K562 (cell line): ENCODE measurements around the gene ATP8A1. TPM values are rescaled to one million over a fixed set of nuclear protein-coding genes. Genes with fewer than 3 reads are reported as not detected.
A peak's percentile ranks its signal among the peaks of the same experiment; 100 is the strongest.

Source experiments
- ATAC-seq: fragments of 200-7000 bp; cut with Tn5 transposase; 3 replicates; pipeline ENCODE4 v1.9.1; 2020; ENCODE audit warnings: moderate library complexity
- Bru-seq: library from RNA; stranded (reverse); fragments of 400-500 nt; gene quantifications from one replicate; lab custom pipeline; 2021; lab: Mats Ljungman, UMichigan
- BruChase-seq, 2 experiments: library from RNA; stranded (reverse); fragments of 400-500 nt; gene quantifications; one replicate each; lab custom pipeline; 2021; lab: Mats Ljungman, UMichigan
- BruUV-seq: library from RNA; stranded (reverse); fragments of 400-500 nt; replicated peaks from 2 replicates; lab custom pipeline; 2021; lab: Mats Ljungman, UMichigan
- CTCF ChIA-PET: fragments of 300-600 bp; formaldehyde crosslinking; extraction: SDS; loops from one replicate; lab custom pipeline; 2021; ENCODE audit warnings: low intra/inter-chr PET ratio; lab: Yijun Ruan, JAX
- POLR2A ChIA-PET: fragments of 300-600, 350-650 bp; sonication (Branson Sonifier 250); formaldehyde crosslinking; extraction: SDS; loops from one replicate; lab custom pipeline; 2021; ENCODE audit warnings: antibody characterized with exemption, inconsistent platforms; lab: Yijun Ruan, JAX
- DNase-seq, 4 experiments: peaks; one replicate each; pipeline versions ENCODE4 v3.0.0 to v3.0.0-alpha.2; 2011 to 2018; ENCODE audit warnings: low spot score in 3 of 4, mixed read lengths in 3 of 4; ENCODE audit errors: extremely low read depth in 1 of 4
- FAIRE-seq: peaks from 2 replicates; lab custom pipeline; 2011; peaks lifted over from hg19 to GRCh38; lab: Jason Lieb, UNC
- H2AFZ ChIP-seq: 2 replicates; pipeline ENCODE4 v1.6.0; 2011; ENCODE audit warnings: low read depth, low read length, control low read depth, inconsistent platforms
- H3K27ac ChIP-seq: fragments of 200-600 bp; 3 replicates; pipeline ENCODE4 v1.8.0; 2011; ENCODE audit warnings: low read depth, mild to moderate bottlenecking, control low read depth, inconsistent platforms, low read length, moderate library complexity, mixed read lengths; ENCODE audit errors: extremely low read depth
- H3K27me3 ChIP-seq, 2 experiments: fragments of 300-600 bp in 1 of 2; 2 replicates in 1 of 2; 3 replicates in 1 of 2; pipeline versions ENCODE4 v1.6.0 to v1.8.0; 2011; ENCODE audit warnings: inconsistent platforms in 2 of 2, low read length in 2 of 2, mild to moderate bottlenecking in 1 of 2, mixed read lengths in 1 of 2, moderate library complexity in 1 of 2; ENCODE audit not compliant: control insufficient read depth in 2 of 2, insufficient read depth in 2 of 2
- H3K36me3 ChIP-seq: fragments of 300-600 bp; 3 replicates; pipeline ENCODE4 v1.8.0; 2011; ENCODE audit warnings: mild to moderate bottlenecking, low read length, inconsistent platforms; ENCODE audit not compliant: control insufficient read depth, insufficient read depth
- H3K4me1 ChIP-seq, 2 experiments: fragments of 200-600 bp in 1 of 2; replicated peaks in 1 of 2; 2 replicates in 1 of 2; 3 replicates in 1 of 2; pipeline versions ENCODE4 v1.5.1 to v1.8.0; 2011; ENCODE audit warnings: inconsistent platforms in 2 of 2, low read length in 2 of 2, mild to moderate bottlenecking in 1 of 2, mixed read lengths in 1 of 2, moderate library complexity in 1 of 2; ENCODE audit not compliant: control insufficient read depth in 2 of 2, insufficient read depth in 2 of 2
- H3K4me2 ChIP-seq: 2 replicates; pipeline ENCODE4 v1.6.1; 2011; ENCODE audit warnings: low read length, control low read depth, inconsistent platforms, mixed read lengths; ENCODE audit not compliant: insufficient read depth
- H3K4me3 ChIP-seq: fragments of 200-600 bp; sonication (generic), shearing (Covaris generic); 2 replicates; pipeline ENCODE4 v1.5.1; 2016; ENCODE audit warnings: control low read depth, inconsistent platforms
- H3K79me2 ChIP-seq: fragments of 200-600 bp; 3 replicates; pipeline ENCODE4 v1.8.0; 2011; ENCODE audit warnings: low read length, inconsistent platforms; ENCODE audit not compliant: control insufficient read depth, insufficient read depth
- H3K9ac ChIP-seq, 2 experiments: 2 replicates each; pipeline versions ENCODE4 v1.6.0 to v1.6.1; 2011; ENCODE audit warnings: low read depth in 2 of 2, low read length in 2 of 2, control low read depth in 1 of 2, inconsistent platforms in 1 of 2, mild to moderate bottlenecking in 1 of 2, mixed read lengths in 1 of 2; ENCODE audit not compliant: insufficient read depth in 1 of 2
- H3K9me1 ChIP-seq: one replicate; pipeline ENCODE4 v1.6.0; 2011; ENCODE audit warnings: inconsistent platforms, mild to moderate bottlenecking, low read length, moderate library complexity; ENCODE audit not compliant: control insufficient read depth, insufficient read depth
- H3K9me3 ChIP-seq: replicated peaks from 2 replicates; pipeline ENCODE4 v1.5.1; 2011; ENCODE audit warnings: low read depth, low read length, inconsistent platforms; ENCODE audit not compliant: control insufficient read depth, insufficient read depth
- H4K20me1 ChIP-seq: replicated peaks from 2 replicates; pipeline ENCODE4 v1.6.1; 2011; ENCODE audit warnings: low read length, inconsistent platforms, mixed read lengths; ENCODE audit not compliant: control insufficient read depth, insufficient read depth
- CCAR2 ChIP-seq: fragments of 200-400 bp; formaldehyde crosslinking; IDR thresholded peaks from 2 replicates; pipeline ENCODE4 v1.6.1; 2017; ENCODE audit warnings: mild to moderate bottlenecking, low read depth, low read length
- GTF2A2 ChIP-seq: IDR thresholded peaks from 2 replicates; pipeline ENCODE4 v1.6.1; 2016; ENCODE audit warnings: mild to moderate bottlenecking, missing genetic modification characterization, missing compliant biosample characterization
- HBP1 ChIP-seq: fragments of 450-650 bp; formaldehyde crosslinking; IDR thresholded peaks from 2 replicates; pipeline ENCODE4 v1.4.0; 2022; ENCODE audit warnings: missing genetic modification characterization
- HMGXB4 ChIP-seq: sonication (generic); formaldehyde crosslinking; IDR thresholded peaks from 2 replicates; pipeline ENCODE4 v1.8.1; 2023; ENCODE audit warnings: mild to moderate bottlenecking, missing genetic modification reagents
- HNRNPH1 ChIP-seq: fragments of 200-400 bp; formaldehyde crosslinking; optimal IDR thresholded peaks from 2 replicates; pipeline ENCODE3; 2017; ENCODE audit warnings: low read depth, mild to moderate bottlenecking, low read length, moderate library complexity
- HNRNPK ChIP-seq: fragments of 200-400 bp; formaldehyde crosslinking; IDR thresholded peaks from one replicate; pipeline ENCODE4 v1.6.1; 2018; ENCODE audit warnings: mild to moderate bottlenecking, low read depth, low read length; ENCODE audit not compliant: poor library complexity, severe bottlenecking
- NR0B1 ChIP-seq: fragments of 450-650 bp; IDR thresholded peaks from one replicate; pipeline ENCODE4 v1.6.1; 2018; ENCODE audit warnings: mild to moderate bottlenecking, moderate library complexity; ENCODE audit not compliant: partially characterized antibody
- PHF20 ChIP-seq: fragments of 450-650 bp; IDR thresholded peaks from 2 replicates; pipeline ENCODE4 v1.6.1; 2018; ENCODE audit not compliant: partially characterized antibody
- SNAPC5 ChIP-seq: fragments of 250-450 bp; sonication (Bioruptor Pico); IDR thresholded peaks from 2 replicates; pipeline ENCODE4 v1.8.0; 2021; ENCODE audit warnings: moderate library complexity, mild to moderate bottlenecking, inconsistent platforms
- ZC3H11A ChIP-seq: IDR thresholded peaks from 2 replicates; pipeline ENCODE4 v1.6.1; 2012; ENCODE audit warnings: low read depth, low read length, improper control_type of control experiment
- ZNF121 ChIP-seq: sonication (generic); formaldehyde crosslinking; conservative IDR thresholded peaks from 2 replicates; pipeline ENCODE4 v1.8.0; 2022; ENCODE audit warnings: missing genetic modification reagents
- ZNF224 ChIP-seq: sonication (generic); formaldehyde crosslinking; IDR thresholded peaks from 2 replicates; pipeline ENCODE4 v1.8.0; 2022; ENCODE audit warnings: mild to moderate bottlenecking, missing genetic modification reagents
- WGBS: fragments of 100-300 bp; shearing (Covaris generic); methylation state at CpG from one replicate; pipeline ENCODE4 v1.1.6; 2016; ENCODE audit warnings: low coverage, mixed read lengths; ENCODE audit not compliant: insufficient coverage; ENCODE audit errors: missing lambda C conversion rate; 5-methylcytosine and 5-hydroxymethylcytosine counted together
- in situ Hi-C: fragments of 300-500 bp; cut with MboI; formaldehyde crosslinking; loops from 4 replicates; pipeline ENCODE4 v1.15.0; 2018; ENCODE audit warnings: inconsistent platforms, mixed read lengths
- intact Hi-C: fragments of 100-400 bp; cut with micrococcal nuclease; formaldehyde crosslinking; loops from 2 replicates; pipeline ENCODE4 v1.14.2; 2022
- long read RNA-seq, 3 experiments: library from polyadenylated mRNA in 2 of 3; library from RNA in 1 of 3; unstranded in 2 of 3; stranded (forward) in 1 of 3; transcript quantifications; one replicate each; pipeline ENCODE4 v2.0.0, GENCODE V29; 2019 to 2022
- polyA minus RNA-seq, 3 experiments: library from RNA; depleted of rRNA, polyadenylated mRNA; stranded (reverse); fragments of >200 nt; gene quantifications; 2 replicates each; pipeline ENCODE4 v1.2.3, GENCODE V29; 2011
- polyA plus RNA-seq, 8 experiments: library from polyadenylated mRNA; depleted of rRNA in 4 of 8; stranded (reverse) in 5 of 8; unstranded in 3 of 8; fragments of >200 nt; fragmentation: Nextera tagmentation in 2 of 8; fragmentation: Illumina TruSeq in 1 of 8; extraction: Ambion mirVana in 2 of 8; extraction: Trizol in 1 of 8; gene quantifications; 2 replicates each; pipeline versions ENCODE4 v1.2.1 to v1.2.3, GENCODE V29; 2011 to 2014; ENCODE audit warnings: inconsistent platforms in 1 of 8, missing spikeins in 1 of 8
- total RNA-seq, 7 experiments: library from RNA; depleted of rRNA in 6 of 7; stranded (reverse); fragments of >200 nt in 6 of 7; fragmentation: Illumina TruSeq in 2 of 7; extraction: Trizol in 2 of 7; gene quantifications; 2 replicates each; pipeline versions ENCODE4 v1.2.1 to v1.2.3, GENCODE V29; 2011 to 2021; ENCODE audit warnings: low replicate concordance in 1 of 7

ATP8A1 gene
- 0.05 and 1.1 TPM in 2 replicates for total RNA-seq (2011; cell fraction: chromatin; rRNA removed; ENCODE audit: low replicate concordance)
- total RNA-seq (2011; cell fraction: nucleolus; rRNA removed): 0.33 and 0.53 TPM in 2 replicates
- 0.07 and 0.69 TPM in 2 replicates for total RNA-seq (2011; cell fraction: nucleoplasm; rRNA removed)
- total RNA-seq (2014; rRNA removed) (under 0.01 and 0.05 TPM in 2 replicates), total RNA-seq (2014; rRNA removed; fragmentation: Illumina TruSeq; extraction: Trizol) (0.03 and 0.07 TPM in 2 replicates), total RNA-seq (2015; rRNA removed; fragmentation: Illumina TruSeq; extraction: Trizol) (0.07 and 0.08 TPM in 2 replicates), total RNA-seq (2021) (0.11 and 0.38 TPM in 2 replicates), polyA plus RNA-seq (2011; rRNA removed) (0.01 and 0.29 TPM in 2 replicates), polyA plus RNA-seq (2014; fragmentation: Illumina TruSeq; extraction: Trizol) (0.03 and 0.07 TPM in 2 replicates), polyA plus RNA-seq (2014; fragmentation: Nextera tagmentation; extraction: Ambion mirVana) (under 1 TPM in 1 of 2 experiments, not detected in 1; 0.07 TPM), polyA plus RNA-seq (2014; rRNA removed) (0.05 TPM in 1 of 2 replicates, not detected in the other), polyA minus RNA-seq (2011; rRNA and poly(A)+ RNA removed) (0.06 and 0.35 TPM in 2 replicates), Bru-seq, nascent RNA (percentile 22 among the genes with signal in this experiment), BruChase-seq, experiment 1, labeled RNA remaining after a 2-hour chase (percentile 24 among the genes with signal in this experiment), BruChase-seq, experiment 2, labeled RNA remaining after a 6-hour chase (percentile 21 among the genes with signal in this experiment)
- polyA plus RNA-seq (2011; cell fraction: cytosol; rRNA removed): 0.03 TPM in 1 of 2 replicates, not detected in the other
- 0.03 and 0.28 TPM in 2 replicates for polyA plus RNA-seq (2011; cell fraction: nucleus; rRNA removed)
- 0.10 and 0.19 TPM in 2 replicates for polyA plus RNA-seq (2012)
- 0.19 TPM in 1 of 2 replicates, not detected in the other for polyA minus RNA-seq (2011; cell fraction: cytosol; rRNA and poly(A)+ RNA removed)
- polyA minus RNA-seq (2011; cell fraction: nucleus; rRNA and poly(A)+ RNA removed): 0.11 and 0.40 TPM in 2 replicates
- long read RNA-seq, experiment 1: 0 reads
- long read RNA-seq, experiment 2: 0 reads
- long read RNA-seq, experiment 3: 0 reads

- BruUV-seq: no TSS peak
- no peaks in the 10 kb centered on the region for H3K36me3 ChIP-seq
- peak within 1 kb of the TSS; percentile 96 for H3K4me2 ChIP-seq
- ChIA-PET CTCF (no interaction called here), POLR2A (interaction anchor here (0.6 to 1.9 kb wide), 5 partner anchors 9 to 872 kb away, joined by 3 to 6 read pairs (median 4); no protein-coding TSS in a partner anchor)
- no peaks in the 10 kb centered on the region for H3K79me2 ChIP-seq
- DNase-seq: peak; percentile 91 to 98 (median 98)
- peaks cover 0 to 8% of the 10 kb centered on the region in 2 experiments; a peak in 1 of 5 replicates for H3K27me3 ChIP-seq
- no peaks in the 10 kb centered on the region for H3K9me3 ChIP-seq
- intact Hi-C loops (no loop called here), in situ Hi-C loops (no loop called here)
- H3K9me1 ChIP-seq: no peaks in the 10 kb centered on the region
- peak within 1 kb of the TSS; percentile 50 for H3K4me3 ChIP-seq
- H2AFZ ChIP-seq: peak within 1 kb of the TSS; percentile 100
- peaks cover 8 to 19% of the 10 kb centered on the region in 2 experiments; a peak in 3 of 5 replicates for H3K4me1 ChIP-seq
- no peaks in the 10 kb centered on the region for H4K20me1 ChIP-seq
- peak within 1 kb of the TSS; percentile 83 for H3K27ac ChIP-seq
- H3K9ac ChIP-seq: peak within 1 kb of the TSS; percentile 83 to 96
- WGBS: under 1% methylated on average over 22 of the region's 74 CpGs
- FAIRE-seq: peak; percentile 82
- peak; percentile 98 for ATAC-seq
- TF ChIP-seq NR0B1 (no peak), SNAPC5 (CRISPR knock-in tag) (no peak), HNRNPK (no peak), HNRNPH1 (no peak), ZNF224 (no peak), ZC3H11A (no peak), HMGXB4 (CRISPR knock-in tag) (no peak), HBP1 (CRISPR knock-in tag) (no peak), CCAR2 (no peak), PHF20 (peak; percentile 74), ZNF121 (CRISPR knock-in tag) (no peak), GTF2A2 (no peak)
Measured at GRCh38 chr4:42656944-42657792, at the start of gene ATP8A1. Gene ATP8A1, minus strand, starts transcription at chr4:42657105. Its CDS starts 232 bp downstream, at chr4:42656873.
